Ishikawa (cell line): Measurements from ENCODE around the gene DAGLA.

ENCODE experiments used
- MAX ChIP-seq: IDR thresholded peaks from 2 replicates; pipeline ENCODE4 v1.6.1; 2012
- TCF12 ChIP-seq: IDR thresholded peaks from 2 replicates; pipeline ENCODE4 v1.6.1; 2012; ENCODE audit warnings: low read depth
- YY1 ChIP-seq: IDR thresholded peaks from 2 replicates; pipeline ENCODE4 v1.6.1; 2012; ENCODE audit warnings: low read depth
- ZBTB7A ChIP-seq: IDR thresholded peaks from 2 replicates; pipeline ENCODE4 v1.6.1; 2012; ENCODE audit warnings: low read depth

GRCh38 chr11:61727401-61727811 lies 47.2 kb downstream of the DAGLA start:
- TF ChIP-seq MAX (no peak), TCF12 (no peak), YY1 (no peak), ZBTB7A (no peak)
